GM19452 (cell line): ENCODE measurements around the gene ENOX1.
"Not testable (repeated sequence)": the region's sequence is repeated elsewhere in the genome, so short reads cannot be mapped to it uniquely, and the experiment has no call there.

Experiments
- ATAC-seq: cut with Tn5 transposase; IDR thresholded peaks from one replicate; pipeline ENCODE4 v1.9.1; 2021; ENCODE audit not compliant: unreplicated experiment

ENOX1 gene

DNA sequence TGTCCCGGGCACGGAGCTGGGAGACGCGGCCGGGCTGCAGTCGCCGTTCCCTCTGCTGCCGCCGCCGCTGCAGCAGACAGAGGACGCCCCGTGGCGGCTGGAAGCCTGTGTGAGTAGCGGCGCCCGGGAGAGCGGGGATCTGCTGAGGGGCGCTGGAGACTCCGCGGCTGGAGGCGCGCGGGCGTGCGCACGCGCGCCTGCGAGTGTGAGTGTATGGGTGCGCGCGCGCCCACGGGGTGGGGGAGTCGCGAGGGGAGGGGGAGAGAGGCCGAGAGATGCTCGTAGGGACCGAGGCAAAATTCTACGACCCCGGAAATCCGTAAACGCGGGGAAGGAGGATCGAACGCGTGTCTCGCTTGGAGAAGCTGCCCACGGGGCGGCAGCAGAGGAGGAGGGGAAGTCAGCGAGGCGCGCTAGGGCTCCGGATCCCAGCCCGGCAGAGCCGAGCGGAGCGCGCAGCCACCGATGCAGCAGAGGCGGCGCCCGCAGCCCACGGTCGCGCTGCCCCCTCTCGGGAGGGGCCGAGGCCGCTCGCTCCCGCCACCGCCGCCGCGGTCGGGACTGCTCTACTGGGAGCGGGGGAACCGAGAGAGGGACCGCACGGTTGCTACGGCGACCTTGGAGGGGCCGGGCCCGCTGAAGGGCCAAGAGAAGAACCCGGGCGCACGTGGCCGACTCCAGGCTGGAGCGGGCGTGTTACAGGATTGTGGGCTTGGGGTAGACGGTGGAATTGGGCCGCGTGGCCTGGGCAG is at the start of gene ENOX1:
Gene ENOX1, minus strand, starts transcription at position 207 of the 752 bp plus-strand sequence.
- ATAC-seq, result peak; percentile 63

DNA sequence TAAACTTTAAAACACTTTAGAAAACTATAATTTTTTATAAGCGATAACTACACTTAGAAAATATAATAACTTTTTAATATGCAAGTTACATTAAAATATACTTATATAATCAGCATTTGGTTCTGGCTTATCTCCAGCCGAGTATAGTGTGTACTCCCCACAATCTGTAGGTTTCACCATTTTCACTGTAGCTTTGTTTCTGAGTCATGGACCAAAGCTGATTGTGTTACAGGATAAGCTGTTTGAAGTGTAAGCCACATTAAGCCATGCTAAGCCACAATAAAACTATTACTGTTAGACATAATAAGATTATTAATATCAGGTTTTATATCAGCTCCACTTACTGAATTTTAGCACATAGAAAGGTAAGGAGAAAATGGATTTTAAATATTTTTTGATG is 48.9 kb upstream of the ENOX1 start:
- ATAC-seq, result no peak

DNA sequence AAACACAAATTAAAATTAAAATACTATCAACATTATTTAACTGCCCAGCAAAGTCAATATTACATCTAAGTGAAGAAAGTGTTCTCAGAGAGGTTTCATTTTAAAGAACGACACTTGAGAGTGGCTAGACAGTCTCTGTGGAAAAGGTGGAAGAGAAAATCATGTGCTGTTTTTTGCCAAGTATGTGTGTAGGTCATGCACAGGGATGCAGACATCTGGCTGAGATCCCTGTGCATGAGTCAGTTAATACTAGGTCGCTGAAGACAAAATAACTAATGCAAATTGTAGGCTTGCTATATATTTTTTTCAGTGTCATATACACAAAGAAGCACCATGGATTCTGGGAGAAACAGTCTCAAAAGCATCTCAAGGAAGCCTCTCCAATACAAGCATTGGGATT is 44.3 kb upstream of the ENOX1 start:
- no peak for ATAC-seq

DNA sequence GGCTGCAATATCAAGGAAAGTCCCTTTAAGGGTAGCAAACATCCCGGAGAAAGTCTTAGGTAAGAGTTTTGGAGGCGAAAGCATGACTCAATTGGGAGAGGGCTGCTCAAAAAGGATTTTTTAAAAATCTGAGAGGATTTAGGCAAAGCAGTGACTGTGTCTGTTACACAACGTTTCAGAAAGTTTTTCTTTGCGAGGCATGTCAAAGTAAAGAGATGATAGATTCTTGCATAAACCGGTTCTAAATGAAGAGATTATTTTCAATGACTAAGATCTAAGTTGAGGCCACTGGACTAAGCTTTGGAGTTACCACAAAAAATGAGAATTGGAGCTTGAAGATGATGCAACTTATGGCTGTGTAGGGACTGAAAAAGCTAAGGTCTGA is 43.7 kb upstream of the ENOX1 start:
- no peak for ATAC-seq

DNA sequence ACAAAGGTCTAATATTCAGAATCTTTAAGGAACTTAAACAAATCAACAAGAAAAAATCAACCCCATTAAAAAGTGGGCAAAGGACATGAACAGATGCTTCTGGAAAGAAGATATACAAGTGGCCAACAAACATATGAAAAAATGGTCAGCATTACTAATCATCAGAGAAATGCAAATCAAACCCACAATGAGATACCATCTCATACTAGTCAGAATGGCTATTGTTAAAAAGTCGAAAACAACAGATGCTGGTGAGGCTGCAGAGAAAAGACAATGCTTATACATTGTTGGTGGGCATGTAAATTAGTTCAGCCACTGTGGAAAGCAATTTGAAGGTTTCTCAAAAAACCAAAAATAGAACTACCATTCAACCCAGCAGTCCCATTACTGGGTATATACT is 37.9 kb upstream of the ENOX1 start:
- not testable (repeated sequence) for ATAC-seq

DNA sequence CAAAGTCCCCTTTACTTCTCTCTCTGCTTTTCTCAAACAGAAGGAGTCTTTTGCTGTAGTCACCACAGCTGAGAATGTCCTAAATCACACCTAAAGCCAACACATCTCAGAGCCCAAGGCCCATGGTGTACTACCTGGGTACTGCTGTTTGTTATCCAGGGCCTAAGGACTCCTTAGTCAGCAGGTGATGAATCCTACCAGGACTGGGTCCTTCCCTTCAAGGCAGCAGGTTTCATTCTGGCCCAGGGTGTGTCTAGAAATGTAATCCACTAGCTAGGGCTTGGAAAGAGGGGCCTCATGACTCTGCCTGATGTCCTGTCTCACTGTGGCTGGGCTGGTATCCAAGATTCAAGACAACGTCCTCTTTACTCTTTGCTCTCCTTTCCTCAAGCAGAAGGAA is 36.2 kb upstream of the ENOX1 start:
- no peak for ATAC-seq

DNA sequence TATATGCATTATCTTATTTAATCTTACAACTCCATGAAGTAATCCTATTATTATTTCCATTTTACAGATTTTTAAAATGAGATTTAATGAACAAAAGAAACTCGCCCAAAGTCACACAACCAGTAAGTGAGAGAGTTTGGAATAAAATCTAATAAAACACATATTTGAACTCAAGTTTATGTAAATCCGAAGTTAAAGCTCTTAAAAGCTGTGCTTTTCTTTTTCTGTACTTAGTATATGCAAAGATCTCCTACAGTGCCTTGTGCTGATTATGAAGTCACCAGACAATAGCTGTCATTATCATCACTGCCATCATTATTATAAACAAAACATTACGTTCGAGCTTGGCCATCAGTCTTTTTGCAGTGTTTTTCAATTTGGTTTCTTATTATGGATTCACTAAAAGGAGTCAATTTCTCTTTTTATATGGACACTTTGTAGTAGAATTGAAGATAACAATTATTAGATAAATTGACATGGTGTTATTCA is 29.7 kb upstream of the ENOX1 start:
- ATAC-seq, result no peak

DNA sequence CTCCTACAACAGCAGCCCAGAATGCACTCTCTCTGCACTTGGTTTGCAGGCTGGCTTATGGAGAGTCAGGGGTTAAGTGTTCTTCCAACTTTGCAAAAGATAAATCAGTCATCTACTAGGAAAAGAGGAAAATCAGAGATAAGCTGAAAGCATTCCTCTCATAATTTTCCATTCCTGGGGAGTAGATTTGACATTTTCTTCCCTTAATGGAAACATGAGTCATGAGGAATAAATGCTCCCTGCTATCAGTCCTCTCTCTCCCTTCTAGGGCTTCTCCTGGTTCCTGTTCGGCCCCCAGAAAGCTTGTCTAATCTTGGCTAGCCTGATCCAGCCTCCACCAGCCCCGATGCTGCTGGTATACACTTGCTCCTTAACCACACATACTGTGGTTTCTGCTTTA is 28.4 kb upstream of the ENOX1 start:
- ATAC-seq, result no peak

DNA sequence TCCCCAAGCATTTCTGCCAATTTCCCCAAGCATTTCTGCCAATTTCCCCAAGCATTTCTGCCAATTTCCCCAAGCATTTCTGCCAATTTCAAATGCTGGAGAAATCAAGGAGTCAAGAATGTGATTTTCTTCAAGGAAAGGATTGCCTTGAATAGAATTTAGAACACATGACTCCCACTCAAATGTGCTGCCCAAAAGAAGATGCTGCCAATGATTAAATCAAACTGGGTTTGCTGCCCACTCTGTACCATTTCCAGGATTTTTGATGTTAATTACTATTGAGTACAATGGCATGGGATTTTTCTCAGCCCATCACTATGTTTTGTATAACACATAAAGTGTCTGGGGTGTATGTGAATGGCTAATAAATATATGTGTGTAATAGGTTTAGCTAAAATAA is 21.9 kb upstream of the ENOX1 start:
- no peak for ATAC-seq

DNA sequence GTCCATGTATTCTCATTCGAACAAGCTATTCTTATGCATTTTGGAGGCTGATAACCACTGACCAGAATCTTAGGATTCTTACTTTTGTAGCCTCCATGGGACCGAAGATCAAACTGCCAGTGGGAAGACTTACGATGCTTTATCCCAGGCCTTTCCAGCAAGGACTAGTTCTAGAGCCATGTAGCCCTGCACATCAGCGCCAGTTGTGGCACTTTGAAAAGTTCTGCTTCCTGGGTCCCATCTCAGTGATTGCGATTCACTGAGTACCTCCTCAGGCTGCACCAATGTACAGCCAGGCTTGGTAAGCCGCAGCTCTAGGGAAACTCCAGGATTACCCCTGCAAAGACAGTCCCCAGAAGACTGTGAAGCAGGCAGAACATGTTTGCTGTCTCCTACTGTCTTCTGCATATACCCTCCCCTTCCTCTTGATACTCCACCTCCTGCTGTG is 18.9 kb upstream of the ENOX1 start:
- ATAC-seq, result no peak

DNA sequence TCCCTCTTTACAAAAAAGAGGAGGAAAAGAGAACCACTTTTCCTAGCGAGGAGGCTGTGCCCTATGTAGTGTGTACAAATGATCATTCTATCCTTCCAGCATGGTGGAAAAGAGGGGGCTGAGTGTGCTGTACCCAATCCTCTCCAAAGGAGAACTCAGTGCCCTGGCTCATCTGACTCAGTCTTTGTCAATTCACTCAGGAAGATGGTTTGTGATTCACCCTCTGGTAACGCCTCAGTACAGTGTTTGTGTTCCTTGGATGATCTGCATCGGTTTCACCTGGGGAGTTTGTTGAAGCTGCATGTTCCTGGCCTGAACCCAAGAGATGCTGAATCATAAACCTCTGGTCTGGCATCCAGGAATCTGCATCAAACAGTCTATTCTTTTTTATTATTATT is 18.3 kb upstream of the ENOX1 start:
- ATAC-seq, result no peak

DNA sequence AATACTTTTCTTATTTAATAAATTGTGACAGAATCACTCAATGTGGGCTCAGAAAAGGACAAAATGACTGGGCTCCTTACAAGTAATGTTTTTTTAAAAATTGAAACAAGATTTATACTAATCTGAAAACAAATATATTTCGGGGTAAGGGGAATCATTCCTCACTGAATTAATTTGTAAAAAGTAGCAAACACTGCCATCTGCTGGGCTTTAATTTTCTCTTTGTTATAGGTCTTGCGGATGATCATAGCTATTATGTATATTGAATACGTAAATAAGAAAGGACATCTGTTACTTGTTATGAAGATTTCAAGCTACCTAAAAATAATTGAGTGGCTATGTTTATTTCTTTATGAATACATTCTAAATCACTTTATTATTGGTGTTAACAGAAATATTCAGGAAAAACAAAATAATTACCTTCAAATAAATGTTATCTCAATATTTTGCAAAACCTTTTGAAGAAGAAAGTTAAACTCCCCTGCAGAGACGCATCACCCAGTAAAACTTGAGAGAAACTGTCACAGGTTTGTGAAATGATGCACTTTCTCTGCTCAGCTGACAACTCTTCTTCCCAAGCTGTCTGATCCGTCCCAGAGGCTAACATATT is 17.8 kb upstream of the ENOX1 start:
- ATAC-seq, result no peak

DNA sequence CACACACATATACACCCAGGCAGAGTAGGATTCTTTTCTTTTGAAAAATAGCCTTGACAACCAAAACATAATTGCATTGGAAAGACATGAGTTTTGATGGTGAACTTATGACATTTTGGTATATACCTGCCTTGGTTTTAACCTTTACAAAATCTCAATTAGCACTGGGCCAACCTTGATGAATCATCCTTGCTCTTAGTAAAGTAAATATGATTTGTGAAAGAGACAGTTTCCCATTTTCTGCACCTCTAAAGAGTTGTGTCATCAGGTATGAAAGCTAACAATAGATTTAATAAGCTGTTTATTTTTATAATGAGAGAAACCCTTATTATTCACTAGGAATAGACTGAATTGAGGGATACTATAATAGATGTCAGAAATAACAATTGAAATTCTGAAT is 15.7 kb upstream of the ENOX1 start:
- no peak for ATAC-seq

DNA sequence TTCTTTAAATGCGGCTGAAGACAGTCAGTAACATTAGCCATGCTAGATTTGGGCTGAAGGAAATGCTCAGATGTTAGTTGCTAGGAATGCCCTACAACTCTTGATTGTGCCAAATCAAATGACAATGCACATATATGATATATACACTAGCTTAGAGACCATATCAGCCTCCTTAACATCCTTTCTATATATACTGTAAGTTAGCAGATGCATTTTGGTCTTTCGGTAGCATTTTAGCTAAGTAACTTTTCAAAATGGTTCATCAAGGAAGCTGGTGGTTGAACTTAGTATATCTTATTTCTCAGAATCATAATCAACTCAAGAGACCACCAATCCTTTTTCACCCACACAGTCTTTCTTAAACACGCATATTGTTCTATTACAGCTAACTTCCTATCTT is 14.1 kb upstream of the ENOX1 start:
- no peak for ATAC-seq

DNA sequence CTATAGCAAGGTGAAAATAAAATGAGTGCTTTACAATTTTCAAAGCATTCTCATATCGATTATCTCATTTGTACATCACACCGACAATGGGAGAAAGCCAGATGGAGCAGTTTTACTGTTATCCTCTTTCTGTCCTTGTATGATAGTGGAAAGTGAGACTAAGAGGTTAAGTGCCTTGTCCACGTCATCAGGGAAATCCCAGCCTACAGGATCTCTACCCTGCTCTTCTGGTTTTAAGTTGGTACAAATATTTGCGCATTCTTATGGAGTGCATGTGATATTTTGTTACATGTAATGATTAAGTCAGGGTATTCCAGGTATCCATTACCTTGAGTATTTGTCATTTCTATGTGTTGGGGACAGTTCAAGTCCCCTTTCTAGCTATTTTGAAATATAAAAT is 12.4 kb upstream of the ENOX1 start:
- no peak for ATAC-seq

DNA sequence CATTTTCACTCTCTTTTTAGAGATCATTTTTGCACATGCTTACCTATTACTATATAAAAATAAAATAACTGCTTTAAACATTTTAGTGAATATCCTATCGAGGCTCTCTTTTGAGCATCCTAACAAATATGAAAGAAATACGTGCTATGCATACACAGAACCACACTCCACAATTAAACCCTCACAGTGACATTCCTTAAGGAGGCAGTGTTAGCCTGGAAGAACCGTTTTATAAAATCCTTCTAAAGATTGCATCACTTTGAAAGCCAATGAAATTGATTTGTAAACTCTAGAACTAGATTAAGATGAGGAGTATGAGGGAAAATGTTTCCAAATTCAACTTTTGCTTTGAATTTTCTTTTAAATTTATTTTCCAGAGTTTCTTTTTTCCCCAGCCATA is 11.1 kb upstream of the ENOX1 start:
- no peak for ATAC-seq

DNA sequence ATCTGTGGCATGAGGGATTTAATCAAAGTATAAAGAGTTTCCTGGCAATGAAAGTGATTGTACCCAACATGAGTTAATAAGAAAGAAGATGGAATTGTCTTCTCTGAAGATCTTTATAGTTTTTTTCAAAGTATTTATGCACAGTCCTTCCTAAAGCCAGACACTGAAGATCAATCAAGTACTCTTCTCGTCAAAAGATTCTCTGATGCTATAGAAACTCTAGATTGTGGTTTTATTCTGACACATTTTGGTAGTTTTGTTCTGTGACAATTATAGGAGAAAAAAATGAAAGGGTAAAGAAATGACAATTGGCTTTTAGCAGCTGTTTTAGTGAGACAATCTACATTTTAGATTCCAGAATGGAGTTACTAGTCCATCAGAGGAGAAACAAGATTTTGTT is 10.4 kb upstream of the ENOX1 start:
- no peak for ATAC-seq

DNA sequence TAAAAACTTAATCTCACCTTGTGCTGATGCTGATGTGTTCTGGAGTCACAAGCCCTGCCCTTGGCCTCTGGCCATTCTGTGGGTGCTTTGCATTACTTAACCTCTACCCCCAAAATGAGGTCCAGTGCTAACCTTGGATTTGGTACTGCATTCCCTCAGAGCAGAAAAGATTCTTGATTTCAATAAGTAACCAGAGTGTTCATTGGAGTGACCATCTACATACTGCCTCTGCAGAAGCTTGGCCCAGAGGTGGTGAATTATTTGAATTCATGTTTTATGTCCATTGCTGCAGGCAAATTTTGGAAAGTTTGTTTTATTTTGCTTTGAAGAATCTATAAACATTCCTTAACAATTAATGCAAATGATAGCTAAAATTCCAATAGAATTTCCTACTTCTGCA is 7.6 kb upstream of the ENOX1 start:
- no peak for ATAC-seq

DNA sequence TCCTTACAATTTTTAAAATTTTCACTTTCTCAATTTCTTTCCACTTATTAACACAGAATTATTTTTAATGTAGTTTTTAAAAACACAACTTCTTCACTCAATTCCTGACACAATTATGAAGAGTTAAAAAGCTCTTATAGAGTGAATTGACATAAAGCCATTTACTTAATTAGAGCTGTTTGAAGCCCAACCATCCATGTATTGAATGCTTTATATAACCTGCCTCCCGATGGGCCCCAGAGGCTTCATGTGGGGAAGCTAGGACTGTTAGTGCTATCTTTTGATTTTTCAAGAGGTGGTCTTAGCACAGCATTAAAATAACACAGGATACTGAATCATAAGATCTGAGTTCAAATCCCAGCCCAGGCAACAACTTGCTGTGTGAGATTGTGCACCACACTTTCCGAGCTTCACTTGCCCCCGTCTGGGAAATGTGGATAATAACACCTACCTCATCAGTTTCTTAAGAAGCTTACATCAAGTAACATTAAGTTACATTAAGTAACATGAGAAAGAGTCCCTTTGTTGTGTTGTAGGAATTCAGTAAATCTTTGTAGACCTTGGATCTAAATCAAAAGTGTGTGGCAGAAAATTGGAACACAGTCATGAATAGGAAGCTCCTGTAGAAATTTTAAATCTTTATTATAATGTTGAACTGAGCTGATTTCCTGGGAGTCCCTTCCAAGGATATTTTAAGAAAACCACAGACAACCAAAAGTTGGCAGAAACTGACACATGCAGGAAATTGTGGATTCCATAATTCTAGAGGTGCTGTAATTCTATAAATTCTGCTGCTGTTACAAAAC is 5.5 kb upstream of the ENOX1 start:
- ATAC-seq, result no peak

DNA sequence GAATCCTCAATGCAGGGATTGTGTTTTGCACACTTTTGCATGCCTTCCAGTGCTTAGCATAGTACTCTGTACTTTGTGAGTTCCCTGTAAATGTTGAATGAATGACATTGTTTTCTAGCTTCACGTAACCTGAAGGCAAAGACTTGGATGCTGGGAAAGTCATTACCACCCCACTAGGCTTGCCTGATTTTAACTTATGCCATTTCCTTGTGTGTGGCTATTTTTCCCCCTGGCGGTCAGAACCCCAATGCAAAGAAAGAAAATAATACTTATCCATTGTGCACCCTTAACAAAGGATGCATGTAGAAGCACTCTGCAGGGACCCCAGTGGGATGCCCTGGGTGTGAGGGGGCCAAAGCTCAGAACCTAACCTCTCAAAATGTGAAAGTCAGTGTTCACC is 1.2 kb upstream of the ENOX1 start:
- ATAC-seq, result no peak

DNA sequence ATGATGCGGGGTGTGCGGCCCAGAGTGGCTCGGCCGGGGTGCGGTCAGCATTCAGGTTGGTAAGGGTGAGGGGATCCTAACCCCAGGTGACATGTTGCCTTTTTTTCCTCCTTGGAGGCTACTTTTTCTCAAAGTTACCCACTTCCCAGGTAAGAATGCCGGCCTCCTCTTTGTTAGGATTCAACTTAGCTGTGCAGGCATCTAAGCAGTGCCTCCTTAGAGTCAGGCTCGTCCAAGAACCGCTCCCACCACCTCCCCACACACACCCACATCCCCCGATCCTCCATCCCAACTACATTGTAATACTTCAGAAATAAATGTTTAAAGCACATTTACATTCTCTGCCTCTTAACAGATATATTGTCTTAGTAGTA is 733 bp upstream of the ENOX1 start:
- ATAC-seq, result no peak

DNA sequence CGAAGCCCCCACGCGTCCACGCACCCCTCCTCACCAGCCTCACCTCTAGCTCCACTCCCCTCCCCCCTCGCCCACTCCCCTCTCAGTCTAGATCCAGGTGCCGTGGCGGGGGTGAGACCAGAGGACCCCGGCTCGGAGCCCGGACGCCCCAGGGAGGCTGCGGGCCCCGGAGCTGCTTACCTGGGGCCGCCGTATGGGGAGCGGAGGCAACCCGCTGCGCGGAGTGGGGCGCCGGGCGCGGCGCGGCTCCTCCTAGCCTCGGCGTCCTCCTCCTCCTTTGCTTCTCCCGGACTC is 353 bp downstream of the ENOX1 start:
- peak; percentile 19 for ATAC-seq
